Breast epithelium (tissue), 4 donors: ENCODE data around the gene ANKRD55. TPM values are rescaled to one million over a fixed set of nuclear protein-coding genes. Genes with fewer than 3 reads are reported as not detected.

Source experiments
- DNase-seq, 2 donors: peaks; one replicate each; pipeline ENCODE4 v3.0.0-alpha.2; 2019; ENCODE audit warnings: low spot score in 2 of 2
- H3K27ac ChIP-seq, 2 donors: fragments of 200-600 bp; sonication (generic) in 1 of 2; one replicate each; pipeline ENCODE4 v1.5.1; 2016 to 2019; ENCODE audit warnings: mild to moderate bottlenecking in 1 of 2
- H3K27me3 ChIP-seq, 2 donors: fragments of 200-600 bp; sonication (generic) in 1 of 2; one replicate each; pipeline versions ENCODE4 v1.5.1 to v1.6.0; 2017 to 2019; ENCODE audit warnings: control low read depth in 1 of 2, mild to moderate bottlenecking in 1 of 2
- H3K36me3 ChIP-seq: fragments of 200-600 bp; one replicate; pipeline ENCODE4 v1.5.1; 2019
- H3K4me1 ChIP-seq, 2 donors: fragments of 200-600 bp; sonication (generic); one replicate each; pipeline ENCODE4 v1.5.1; 2016 to 2019; ENCODE audit warnings: control low read depth in 1 of 2
- H3K4me3 ChIP-seq, 3 donors: fragments of 200-600 bp; sonication (generic); 1 replicate in 2 of 3; 2 replicates in 1 of 3; pipeline ENCODE4 v1.5.1; 2016 to 2019; ENCODE audit warnings: mild to moderate bottlenecking in 3 of 3, moderate library complexity in 2 of 3
- H3K9me3 ChIP-seq, 2 donors: fragments of 200-600 bp; sonication (generic) in 1 of 2; one replicate each; pipeline ENCODE4 v1.5.1; 2016 to 2019; ENCODE audit warnings: control low read depth in 1 of 2
- CTCF ChIP-seq, 3 donors: fragments of 450-650 bp; IDR thresholded peaks; one replicate each; pipeline ENCODE4 v1.5.1; 2016 to 2017; ENCODE audit warnings: antibody characterized with exemption in 3 of 3, mild to moderate bottlenecking in 3 of 3, moderate library complexity in 3 of 3
- POLR2A ChIP-seq: fragments of 450-650 bp; IDR thresholded peaks from one replicate; pipeline ENCODE4 v1.6.1; 2016; ENCODE audit warnings: antibody characterized with exemption, mild to moderate bottlenecking, moderate library complexity
- POLR2AphosphoS5 ChIP-seq, 3 donors: sonication (generic); formaldehyde crosslinking; IDR thresholded peaks; one replicate each; pipeline ENCODE4 v1.6.1; 2017; ENCODE audit warnings: antibody characterized with exemption in 3 of 3
- intact Hi-C: fragments of 100-400 bp; cut with DNase I; formaldehyde crosslinking; loops from one replicate; pipeline ENCODE4 v1.15.1; 2023; ENCODE audit warnings: low total_unique reads
- total RNA-seq, 3 donors: library from RNA; depleted of rRNA; stranded (reverse); fragments of >200 nt; gene quantifications; one replicate each; pipeline ENCODE4 v1.1.0, GENCODE V29; 2016

Gene ANKRD55
- total RNA-seq, 3 donors from 2014 or later = 0.32 to 0.33 TPM; not detected in 1

DNA sequence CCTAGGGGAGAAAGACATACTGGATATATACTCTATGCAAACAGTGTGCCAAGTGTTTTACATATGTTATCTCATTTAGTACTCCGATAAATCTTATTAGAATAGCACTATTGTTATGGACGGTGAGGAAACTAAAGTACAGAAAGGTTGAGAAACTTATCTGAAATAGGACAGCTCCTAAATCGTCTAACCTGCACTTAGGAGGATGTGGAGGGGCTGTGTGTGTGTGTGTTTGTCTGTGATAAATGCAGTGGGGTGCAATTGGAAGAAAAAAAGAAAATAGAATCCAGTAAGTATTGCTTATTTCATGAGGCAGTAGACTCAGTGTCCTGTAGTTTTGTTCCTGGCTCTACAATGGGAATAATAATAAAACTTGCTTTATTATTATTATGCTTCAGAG lies 131.9 kb downstream of the ANKRD55 start:
- Histone ChIP-seq H3K27me3 (no peaks in the 10 kb centered on the region), H3K36me3 (no peaks in the 10 kb centered on the region), H3K4me1 (no peaks in the 10 kb centered on the region), H3K27ac (no peak overlapping the region), H3K4me3 (no peak overlapping the region), H3K9me3 (no peaks in the 10 kb centered on the region)
- TF ChIP-seq POLR2A (no peak), POLR2AphosphoS5 (IDR thresholded peaks at IDR 0.05) (no peak)
- intact Hi-C loops = no loop called here
- no peak for DNase-seq

GRCh38 chr5:56100439-56101176 lies 132.5 kb downstream of the ANKRD55 start:
- DNase-seq = no peak
- no peaks in the 10 kb centered on the region for H3K27me3 ChIP-seq
- H3K36me3 ChIP-seq = no peaks in the 10 kb centered on the region
- TF ChIP-seq POLR2A (no peak), CTCF (IDR thresholded peaks at IDR 0.05) (no peak), POLR2AphosphoS5 (IDR thresholded peaks at IDR 0.05) (no peak)
- no peaks in the 10 kb centered on the region for H3K4me1 ChIP-seq
- H3K27ac ChIP-seq = peak overlapping the region in 1 of 2 donors; percentile 40
- H3K9me3 ChIP-seq = no peaks in the 10 kb centered on the region
- intact Hi-C loops = no loop called here
- H3K4me3 ChIP-seq = no peak overlapping the region

DNA sequence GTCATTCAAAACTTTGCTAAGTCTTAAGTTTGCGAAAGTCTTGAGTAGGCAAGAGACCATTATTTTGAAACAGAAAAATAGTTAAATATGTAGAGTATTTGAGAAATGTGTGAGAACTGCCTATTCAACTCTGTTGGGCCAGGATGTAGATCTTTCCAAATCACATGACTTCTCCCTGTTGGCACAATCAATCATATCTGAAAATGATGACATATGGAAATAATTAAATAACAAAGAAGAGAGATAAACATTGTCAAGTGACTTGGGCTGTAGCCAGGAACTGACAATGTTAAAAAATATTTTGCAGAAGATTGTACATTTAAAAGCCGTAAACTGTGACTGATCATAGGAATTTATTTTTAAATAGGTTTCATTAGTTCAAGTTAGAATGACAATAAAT lies 133.8 kb downstream of the ANKRD55 start:
- Histone ChIP-seq H3K27me3 (no peaks in the 10 kb centered on the region), H3K4me1 (no peaks in the 10 kb centered on the region), H3K27ac (peak overlapping the region in 1 of 2 donors; percentile 13), H3K9me3 (no peaks in the 10 kb centered on the region), H3K36me3 (no peaks in the 10 kb centered on the region), H3K4me3 (no peak overlapping the region)
- no peak for TF ChIP-seq CTCF (IDR thresholded peaks at IDR 0.05)
- TF ChIP-seq POLR2A = no peak
- no peak for TF ChIP-seq POLR2AphosphoS5 (IDR thresholded peaks at IDR 0.05)
- no peak for DNase-seq
- intact Hi-C loops = no loop called here

GRCh38 chr5:56097055-56097454 lies 136.1 kb downstream of the ANKRD55 start:
- intact Hi-C loops = no loop called here
- Histone ChIP-seq H3K27ac (no peak overlapping the region), H3K27me3 (no peaks in the 10 kb centered on the region), H3K4me3 (no peak overlapping the region), H3K36me3 (no peaks in the 10 kb centered on the region), H3K4me1 (no peaks in the 10 kb centered on the region), H3K9me3 (no peaks in the 10 kb centered on the region)
- no peak for DNase-seq
- TF ChIP-seq CTCF (IDR thresholded peaks at IDR 0.05) (no peak), POLR2A (no peak)

GRCh38 chr5:56095579-56096102 lies 137.5 kb downstream of the ANKRD55 start:
- H3K27me3 ChIP-seq = no peaks in the 10 kb centered on the region
- no peaks in the 10 kb centered on the region for H3K4me1 ChIP-seq
- H3K36me3 ChIP-seq = no peaks in the 10 kb centered on the region
- DNase-seq = no peak
- no peaks in the 10 kb centered on the region for H3K9me3 ChIP-seq
- no peak overlapping the region for H3K27ac ChIP-seq
- intact Hi-C loops = no loop called here
- TF ChIP-seq CTCF (IDR thresholded peaks at IDR 0.05) = no peak
- no peak for TF ChIP-seq POLR2AphosphoS5 (IDR thresholded peaks at IDR 0.05)
- TF ChIP-seq POLR2A = no peak
- H3K4me3 ChIP-seq = no peak overlapping the region
